RKO (cell line): ENCODE measurements around the gene HDAC3.

Experiments
- DNase-seq: peaks from one replicate; pipeline ENCODE4 v3.0.0-alpha.2; 2016; ENCODE audit warnings: low spot score

Gene HDAC3

GRCh38 chr5:141636413-141637122 is at the start of gene HDAC3, which contains the start of gene RELL2:
Gene HDAC3, minus strand, starts transcription at chr5:141636849. Its CDS starts 59 bp downstream, at chr5:141636790.
Gene RELL2, plus strand, starts transcription at chr5:141636997. Its CDS starts 1,229 bp downstream, at chr5:141638226.
- peak; percentile 91 for DNase-seq

- DNase-seq: no peak
These were observed 48.9 kb upstream of the HDAC3 start for GRCh38 chr5:141685591-141685990.

- DNase-seq: no peak
These were observed 47.0 kb upstream of the HDAC3 start for GRCh38 chr5:141683596-141684141.

GRCh38 chr5:141681695-141682641 is 45.3 kb upstream of the HDAC3 start, which contains the start of gene ARAP3:
Gene ARAP3, minus strand, starts transcription at chr5:141682230. Its CDS starts 1,744 bp downstream, at chr5:141680486.
- DNase-seq: peak; percentile 91

GRCh38 chr5:141681295-141681694 is 44.6 kb upstream of the HDAC3 start:
- peak; percentile 34 for DNase-seq

- peak; percentile 78 for DNase-seq
These were observed 44.1 kb upstream of the HDAC3 start for GRCh38 chr5:141680751-141681201.

GRCh38 chr5:141680178-141680577 is 43.5 kb upstream of the HDAC3 start:
- DNase-seq: no peak

- DNase-seq: no peak
These were observed 40.8 kb upstream of the HDAC3 start for GRCh38 chr5:141677415-141677814.

- DNase-seq: no peak
These were observed 39.0 kb upstream of the HDAC3 start for GRCh38 chr5:141675672-141676071.

- no peak for DNase-seq
These were observed 38.1 kb upstream of the HDAC3 start for GRCh38 chr5:141674747-141675146.

GRCh38 chr5:141672841-141673813 is 36.5 kb upstream of the HDAC3 start:
- no peak for DNase-seq

- DNase-seq: no peak
These were observed 35.6 kb upstream of the HDAC3 start for GRCh38 chr5:141672071-141672840.

- DNase-seq: no peak
These were observed 32.9 kb upstream of the HDAC3 start for GRCh38 chr5:141669520-141669919.

GRCh38 chr5:141668601-141669265 is 32.1 kb upstream of the HDAC3 start:
- no peak for DNase-seq

- no peak for DNase-seq
These were observed 29.6 kb upstream of the HDAC3 start for GRCh38 chr5:141665995-141666940.

- DNase-seq: peak; percentile 68
These were observed 28.2 kb upstream of the HDAC3 start for GRCh38 chr5:141664733-141665461.

GRCh38 chr5:141663506-141663905 is 26.9 kb upstream of the HDAC3 start:
- no peak for DNase-seq

GRCh38 chr5:141662028-141662427 is 25.4 kb upstream of the HDAC3 start:
- DNase-seq: no peak
